ENCODE results near the gene TMEM94. TPM values are rescaled to one million over a fixed set of nuclear protein-coding genes. Genes with fewer than 3 reads are reported as not detected.
A peak's percentile ranks its signal among the peaks of the same experiment; 100 is the strongest.

TMEM94 gene
- total and polyA plus RNA-seq, 2 of the 13 experiments (the other 11 are each of a cell fraction or from before 2014, with no cell fraction given), result 32.6 to 134 TPM

DNA sequence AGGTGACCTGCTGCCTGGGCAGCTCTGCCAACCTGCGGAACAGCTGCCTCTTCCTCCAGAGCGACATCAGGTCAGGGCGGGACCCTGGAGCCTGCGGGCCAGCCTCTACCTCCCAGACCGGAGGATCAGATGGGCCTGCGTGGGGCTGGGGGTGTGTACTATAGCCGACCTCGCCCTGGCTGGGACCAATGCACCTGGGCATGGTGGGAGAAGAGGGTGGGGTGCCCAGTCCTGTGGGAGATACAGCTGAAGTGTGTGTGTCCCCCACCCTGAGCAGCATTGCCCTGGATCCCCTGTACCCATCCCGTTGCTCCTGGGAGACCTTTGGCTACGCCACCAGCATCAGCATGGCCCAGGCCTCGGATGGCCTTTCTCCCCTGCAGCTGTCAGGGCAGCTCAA lies 39.6 kb downstream of the TMEM94 start:
- Histone ChIP-seq H4K20me1 (ENCODE audit: insufficient read depth, low read length) (no peaks in the 10 kb centered on the region), H3K27me3 (ENCODE audit: control insufficient read depth in 1 of 2, insufficient read depth in 2 of 2, low read length in 2 of 2) (no peaks in the 10 kb centered on the region), H3K4me1 (ENCODE audit: insufficient read depth, low read length) (no peaks in the 10 kb centered on the region), H3K79me2 (ENCODE audit: insufficient read depth, low read length) (no peaks in the 10 kb centered on the region), H3K27ac (ENCODE audit: extremely low read length, insufficient read depth, low read length) (no peak overlapping the region), H3K9ac (ENCODE audit: insufficient read depth, low read depth, low read length) (no peak overlapping the region), H3K9me3 (ENCODE audit: low read length) (no peaks in the 10 kb centered on the region), H2AFZ (ENCODE audit: low read length) (no peak overlapping the region), H3K36me3 (replicated peaks in 1 of 2; ENCODE audit: control insufficient read depth in 1 of 2, insufficient read depth in 2 of 2, low read length in 2 of 2) (peaks cover 59 to 81% of the 10 kb centered on the region in 2 experiments), H3K4me3 (replicated peaks in 1 of 3; ENCODE audit: insufficient read depth in 1 of 3, low read depth in 2 of 3, low read length in 3 of 3) (no peak overlapping the region), H3K4me2 (ENCODE audit: low read depth, low read length) (no peak overlapping the region)
- ChIA-PET CTCF (ENCODE audit: low intra/inter-chr PET ratio, low total read pairs) (no interaction called here), POLR2A (no interaction called here)
- in situ Hi-C loops (cut with HindIII; ENCODE audit: extremely low pct_ligation_motif_present, low pct_unique_long_range_greater_than_20kb) (no loop called here), intact Hi-C loops (cut with micrococcal nuclease; ENCODE audit: unreplicated experiment) (no loop called here)
- ATAC-seq, result no peak
- FAIRE-seq, result no peak
- WGBS (ENCODE audit: low lambda C conversion rate), result 92% methylated on average over 9 of the region's 11 CpGs
- no peak for DNase-seq (ENCODE audit: low spot score)
- no TSS peak for BruUV-seq (replicated peaks)
- TF ChIP-seq, protein P1, sequence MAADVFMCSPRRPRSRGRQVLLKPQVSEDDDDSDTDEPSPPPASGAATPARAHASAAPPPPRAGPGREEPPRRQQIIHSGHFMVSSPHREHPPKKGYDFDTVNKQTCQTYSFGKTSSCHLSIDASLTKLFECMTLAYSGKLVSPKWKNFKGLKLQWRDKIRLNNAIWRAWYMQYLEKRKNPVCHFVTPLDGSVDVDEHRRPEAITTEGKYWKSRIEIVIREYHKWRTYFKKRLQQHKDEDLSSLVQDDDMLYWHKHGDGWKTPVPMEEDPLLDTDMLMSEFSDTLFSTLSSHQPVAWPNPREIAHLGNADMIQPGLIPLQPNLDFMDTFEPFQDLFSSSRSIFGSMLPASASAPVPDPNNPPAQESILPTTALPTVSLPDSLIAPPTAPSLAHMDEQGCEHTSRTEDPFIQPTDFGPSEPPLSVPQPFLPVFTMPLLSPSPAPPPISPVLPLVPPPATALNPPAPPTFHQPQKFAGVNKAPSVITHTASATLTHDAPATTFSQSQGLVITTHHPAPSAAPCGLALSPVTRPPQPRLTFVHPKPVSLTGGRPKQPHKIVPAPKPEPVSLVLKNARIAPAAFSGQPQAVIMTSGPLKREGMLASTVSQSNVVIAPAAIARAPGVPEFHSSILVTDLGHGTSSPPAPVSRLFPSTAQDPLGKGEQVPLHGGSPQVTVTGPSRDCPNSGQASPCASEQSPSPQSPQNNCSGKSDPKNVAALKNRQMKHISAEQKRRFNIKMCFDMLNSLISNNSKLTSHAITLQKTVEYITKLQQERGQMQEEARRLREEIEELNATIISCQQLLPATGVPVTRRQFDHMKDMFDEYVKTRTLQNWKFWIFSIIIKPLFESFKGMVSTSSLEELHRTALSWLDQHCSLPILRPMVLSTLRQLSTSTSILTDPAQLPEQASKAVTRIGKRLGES (CRISPR knock-in tag; IDR thresholded peaks at IDR 0.05; ENCODE audit: borderline replicate concordance), result no peak
- TF ChIP-seq ZNF776 (CRISPR knock-in tag; IDR thresholded peaks at IDR 0.05) (peak; percentile 35; the same call in 1 of the 2 replicates), GFI1 (CRISPR knock-in tag; IDR thresholded peaks at IDR 0.05; ENCODE audit: borderline replicate concordance) (no peak), TEAD2 (CRISPR knock-in tag; IDR thresholded peaks at IDR 0.05) (no peak)
- TF ChIP-seq, protein P2, sequence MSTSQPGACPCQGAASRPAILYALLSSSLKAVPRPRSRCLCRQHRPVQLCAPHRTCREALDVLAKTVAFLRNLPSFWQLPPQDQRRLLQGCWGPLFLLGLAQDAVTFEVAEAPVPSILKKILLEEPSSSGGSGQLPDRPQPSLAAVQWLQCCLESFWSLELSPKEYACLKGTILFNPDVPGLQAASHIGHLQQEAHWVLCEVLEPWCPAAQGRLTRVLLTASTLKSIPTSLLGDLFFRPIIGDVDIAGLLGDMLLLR (CRISPR knock-in tag; IDR thresholded peaks at IDR 0.05), result no peak
- TF ChIP-seq, protein P3, sequence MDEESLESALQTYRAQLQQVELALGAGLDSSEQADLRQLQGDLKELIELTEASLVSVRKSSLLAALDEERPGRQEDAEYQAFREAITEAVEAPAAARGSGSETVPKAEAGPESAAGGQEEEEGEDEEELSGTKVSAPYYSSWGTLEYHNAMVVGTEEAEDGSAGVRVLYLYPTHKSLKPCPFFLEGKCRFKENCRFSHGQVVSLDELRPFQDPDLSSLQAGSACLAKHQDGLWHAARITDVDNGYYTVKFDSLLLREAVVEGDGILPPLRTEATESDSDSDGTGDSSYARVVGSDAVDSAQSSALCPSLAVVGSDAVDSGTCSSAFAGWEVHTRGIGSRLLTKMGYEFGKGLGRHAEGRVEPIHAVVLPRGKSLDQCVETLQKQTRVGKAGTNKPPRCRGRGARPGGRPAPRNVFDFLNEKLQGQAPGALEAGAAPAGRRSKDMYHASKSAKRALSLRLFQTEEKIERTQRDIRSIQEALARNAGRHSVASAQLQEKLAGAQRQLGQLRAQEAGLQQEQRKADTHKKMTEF (CRISPR knock-in tag; IDR thresholded peaks at IDR 0.05), result no peak
- TF ChIP-seq, protein P4, sequence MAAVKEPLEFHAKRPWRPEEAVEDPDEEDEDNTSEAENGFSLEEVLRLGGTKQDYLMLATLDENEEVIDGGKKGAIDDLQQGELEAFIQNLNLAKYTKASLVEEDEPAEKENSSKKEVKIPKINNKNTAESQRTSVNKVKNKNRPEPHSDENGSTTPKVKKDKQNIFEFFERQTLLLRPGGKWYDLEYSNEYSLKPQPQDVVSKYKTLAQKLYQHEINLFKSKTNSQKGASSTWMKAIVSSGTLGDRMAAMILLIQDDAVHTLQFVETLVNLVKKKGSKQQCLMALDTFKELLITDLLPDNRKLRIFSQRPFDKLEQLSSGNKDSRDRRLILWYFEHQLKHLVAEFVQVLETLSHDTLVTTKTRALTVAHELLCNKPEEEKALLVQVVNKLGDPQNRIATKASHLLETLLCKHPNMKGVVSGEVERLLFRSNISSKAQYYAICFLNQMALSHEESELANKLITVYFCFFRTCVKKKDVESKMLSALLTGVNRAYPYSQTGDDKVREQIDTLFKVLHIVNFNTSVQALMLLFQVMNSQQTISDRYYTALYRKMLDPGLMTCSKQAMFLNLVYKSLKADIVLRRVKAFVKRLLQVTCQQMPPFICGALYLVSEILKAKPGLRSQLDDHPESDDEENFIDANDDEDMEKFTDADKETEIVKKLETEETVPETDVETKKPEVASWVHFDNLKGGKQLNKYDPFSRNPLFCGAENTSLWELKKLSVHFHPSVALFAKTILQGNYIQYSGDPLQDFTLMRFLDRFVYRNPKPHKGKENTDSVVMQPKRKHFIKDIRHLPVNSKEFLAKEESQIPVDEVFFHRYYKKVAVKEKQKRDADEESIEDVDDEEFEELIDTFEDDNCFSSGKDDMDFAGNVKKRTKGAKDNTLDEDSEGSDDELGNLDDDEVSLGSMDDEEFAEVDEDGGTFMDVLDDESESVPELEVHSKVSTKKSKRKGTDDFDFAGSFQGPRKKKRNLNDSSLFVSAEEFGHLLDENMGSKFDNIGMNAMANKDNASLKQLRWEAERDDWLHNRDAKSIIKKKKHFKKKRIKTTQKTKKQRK (IDR thresholded peaks at IDR 0.05; ENCODE audit: low read length), result no peak
- TF ChIP-seq, protein P5, sequence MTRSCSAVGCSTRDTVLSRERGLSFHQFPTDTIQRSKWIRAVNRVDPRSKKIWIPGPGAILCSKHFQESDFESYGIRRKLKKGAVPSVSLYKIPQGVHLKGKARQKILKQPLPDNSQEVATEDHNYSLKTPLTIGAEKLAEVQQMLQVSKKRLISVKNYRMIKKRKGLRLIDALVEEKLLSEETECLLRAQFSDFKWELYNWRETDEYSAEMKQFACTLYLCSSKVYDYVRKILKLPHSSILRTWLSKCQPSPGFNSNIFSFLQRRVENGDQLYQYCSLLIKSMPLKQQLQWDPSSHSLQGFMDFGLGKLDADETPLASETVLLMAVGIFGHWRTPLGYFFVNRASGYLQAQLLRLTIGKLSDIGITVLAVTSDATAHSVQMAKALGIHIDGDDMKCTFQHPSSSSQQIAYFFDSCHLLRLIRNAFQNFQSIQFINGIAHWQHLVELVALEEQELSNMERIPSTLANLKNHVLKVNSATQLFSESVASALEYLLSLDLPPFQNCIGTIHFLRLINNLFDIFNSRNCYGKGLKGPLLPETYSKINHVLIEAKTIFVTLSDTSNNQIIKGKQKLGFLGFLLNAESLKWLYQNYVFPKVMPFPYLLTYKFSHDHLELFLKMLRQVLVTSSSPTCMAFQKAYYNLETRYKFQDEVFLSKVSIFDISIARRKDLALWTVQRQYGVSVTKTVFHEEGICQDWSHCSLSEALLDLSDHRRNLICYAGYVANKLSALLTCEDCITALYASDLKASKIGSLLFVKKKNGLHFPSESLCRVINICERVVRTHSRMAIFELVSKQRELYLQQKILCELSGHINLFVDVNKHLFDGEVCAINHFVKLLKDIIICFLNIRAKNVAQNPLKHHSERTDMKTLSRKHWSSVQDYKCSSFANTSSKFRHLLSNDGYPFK (CRISPR knock-in tag; IDR thresholded peaks at IDR 0.05; ENCODE audit: borderline replicate concordance), result no peak

Measured in HepG2 (cell line).